Mesodermal cell (in vitro differentiated cells): Measurements from ENCODE around the gene GMNC.
A peak's percentile ranks its signal among the peaks of the same experiment; 100 is the strongest.
"Not testable (repeated sequence)": the region's sequence is repeated elsewhere in the genome, so short reads cannot be mapped to it uniquely, and the experiment has no call there.

Experiments
- H3K27ac ChIP-seq: 2 replicates; pipeline ENCODE4 v1.7.0; 2013; ENCODE audit warnings: mild to moderate bottlenecking, low read depth, low read length, moderate library complexity; ENCODE audit not compliant: severe bottlenecking
- H3K36me3 ChIP-seq: 2 replicates; pipeline ENCODE4 v1.7.1; 2013; ENCODE audit warnings: mild to moderate bottlenecking, low read length, moderate library complexity; ENCODE audit not compliant: control insufficient read depth, insufficient read depth
- H3K4me1 ChIP-seq: one replicate; pipeline ENCODE4 v1.7.1; 2013; ENCODE audit warnings: mild to moderate bottlenecking, low read length; ENCODE audit not compliant: insufficient read depth, control insufficient read depth, poor library complexity, severe bottlenecking
- H3K4me3 ChIP-seq: 2 replicates; pipeline ENCODE4 v1.7.0; 2013; ENCODE audit warnings: low read length, control low read depth, mild to moderate bottlenecking; ENCODE audit not compliant: insufficient read depth, poor library complexity, severe bottlenecking; ENCODE audit errors: extremely low read depth
- H3K9me3 ChIP-seq: 2 replicates; pipeline ENCODE4 v1.7.1; 2013; ENCODE audit warnings: mild to moderate bottlenecking, low read length, moderate library complexity; ENCODE audit not compliant: control insufficient read depth
- WGBS, 2 experiments: methylation state at CpG; one replicate each; pipeline ENCODE4 v1.1.5; 2013; ENCODE audit warnings: missing lambda C conversion rate in 2 of 2; ENCODE audit not compliant: insufficient coverage in 2 of 2; 5-methylcytosine and 5-hydroxymethylcytosine counted together

Gene GMNC

DNA sequence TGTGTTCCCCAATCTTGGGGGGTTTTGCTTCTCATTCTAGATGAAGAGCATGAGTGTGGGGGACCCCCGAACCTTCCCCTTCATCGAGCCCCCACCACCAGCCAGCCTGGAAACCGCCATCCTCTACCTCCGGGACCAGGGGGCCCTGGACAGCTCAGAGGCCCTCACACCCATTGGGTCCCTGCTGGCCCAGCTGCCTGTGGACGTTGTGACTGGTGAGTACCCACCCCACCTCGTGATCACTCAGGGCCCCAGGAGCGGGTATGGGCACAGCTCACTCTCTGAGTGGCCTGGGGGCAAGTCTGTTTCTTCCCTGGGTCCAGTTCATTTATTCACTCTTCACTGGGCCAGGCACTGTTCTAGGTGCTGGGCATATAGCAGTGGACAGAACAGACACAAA lies 13.9 kb upstream of the GMNC start:
- H3K4me1 ChIP-seq, H3K4me3 ChIP-seq, H3K9me3 ChIP-seq, H3K27ac ChIP-seq, H3K36me3 ChIP-seq: not testable (repeated sequence)
- WGBS, 2 experiments = no CpG with 5 or more reads among the region's 7 CpGs

DNA sequence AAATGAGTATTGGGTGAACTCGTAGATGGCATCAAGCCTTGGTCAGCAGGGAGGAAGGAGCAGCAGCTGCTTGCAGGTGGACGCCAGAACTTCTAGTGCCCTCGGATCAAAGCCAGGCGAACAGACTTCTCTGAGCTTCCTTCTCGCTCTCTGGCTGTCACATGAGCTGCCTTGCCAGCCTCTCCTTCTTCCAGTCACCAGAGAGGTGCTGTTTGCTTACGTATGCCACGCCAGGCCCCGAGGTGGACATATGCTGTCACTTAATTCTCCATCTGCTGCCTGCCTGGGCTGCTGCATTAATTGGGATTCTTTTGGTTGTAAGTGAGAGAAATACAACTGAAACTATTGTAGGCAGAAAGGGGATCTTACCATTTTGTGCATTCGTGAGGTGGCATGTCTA lies 12.6 kb upstream of the GMNC start:
- not testable (repeated sequence) for H3K36me3 ChIP-seq, H3K27ac ChIP-seq, H3K9me3 ChIP-seq, H3K4me3 ChIP-seq, H3K4me1 ChIP-seq
- 87 to 94% methylated on average over 2 to 3 of the region's 9 CpGs for WGBS, 2 experiments

DNA sequence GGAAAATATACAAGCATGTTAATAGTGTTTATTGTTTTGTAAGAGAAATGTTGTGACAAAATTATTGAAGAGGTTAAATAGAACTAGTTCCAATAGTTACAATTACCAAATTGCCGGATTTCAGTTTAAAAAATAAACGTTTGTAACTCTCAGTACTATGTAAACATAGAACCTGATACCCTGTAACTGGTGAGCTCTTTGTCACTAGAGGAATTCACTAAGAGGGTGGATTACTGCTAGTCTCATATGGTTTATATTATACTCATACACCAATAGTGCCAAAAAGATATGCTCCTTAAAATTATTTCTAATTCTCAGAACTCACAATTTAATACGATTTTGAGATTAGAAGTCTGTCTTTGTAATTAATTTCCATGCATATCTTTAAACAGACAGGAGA lies 7.6 kb upstream of the GMNC start:
- WGBS, 2 experiments = no CpG with 5 or more reads among the region's 3 CpGs

DNA sequence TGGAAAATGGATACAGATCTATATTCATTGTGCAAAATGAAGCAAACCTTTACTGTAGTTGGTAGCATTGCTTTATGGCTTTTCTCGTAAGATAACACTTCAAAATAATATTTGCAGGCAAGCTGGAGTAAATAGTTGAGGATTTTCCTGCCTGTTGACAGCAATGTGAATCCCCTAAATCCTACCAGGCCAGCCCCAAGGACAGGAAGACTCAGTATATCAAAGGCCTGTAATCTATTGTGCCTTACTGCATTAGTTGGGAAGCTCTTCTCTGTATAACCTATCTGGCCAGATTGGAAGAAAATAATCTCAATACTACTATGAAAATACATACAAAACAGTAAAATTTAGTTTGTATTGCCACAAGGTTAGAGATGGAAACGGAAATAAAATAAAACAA lies 4.6 kb upstream of the GMNC start:
- Histone ChIP-seq H3K36me3 (no peaks in the 10 kb centered on the region), H3K4me3 (no peak overlapping the region), H3K4me1 (no peaks in the 10 kb centered on the region), H3K27ac (no peak overlapping the region), H3K9me3 (no peaks in the 10 kb centered on the region)
- WGBS, 2 experiments = no CpG with 5 or more reads among the region's 2 CpGs

More for the DNA sequence above, 7.6 kb upstream of the GMNC start:
- Histone ChIP-seq H3K36me3 (no peaks in the 10 kb centered on the region), H3K9me3 (no peaks in the 10 kb centered on the region), H3K27ac (no peak overlapping the region), H3K4me3 (no peak overlapping the region), H3K4me1 (no peaks in the 10 kb centered on the region)

DNA sequence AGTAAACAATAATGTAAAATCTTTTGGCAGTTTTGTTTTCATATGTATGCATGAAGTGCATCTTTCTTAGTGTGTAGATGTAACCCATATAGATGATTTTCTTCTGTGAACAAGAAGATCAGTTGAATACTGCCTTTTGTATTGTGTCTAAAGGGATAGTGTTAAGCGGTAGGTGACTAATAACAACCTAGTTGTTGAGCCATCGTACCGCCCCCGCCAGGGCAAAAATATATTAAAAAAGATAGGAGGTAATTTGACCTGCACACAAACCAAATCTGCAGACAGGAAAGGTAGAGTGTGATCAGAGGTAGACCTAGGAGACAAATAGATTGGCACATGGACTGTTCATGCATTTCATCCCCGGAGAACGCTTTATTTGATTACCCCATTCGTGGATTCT lies 3.3 kb upstream of the GMNC start:
- Histone ChIP-seq H3K27ac (no peak overlapping the region), H3K9me3 (no peaks in the 10 kb centered on the region), H3K36me3 (no peaks in the 10 kb centered on the region), H3K4me1 (no peaks in the 10 kb centered on the region), H3K4me3 (no peak overlapping the region)
- 40 to 50% methylated on average over 1 to 4 of the region's 7 CpGs for WGBS, 2 experiments

DNA sequence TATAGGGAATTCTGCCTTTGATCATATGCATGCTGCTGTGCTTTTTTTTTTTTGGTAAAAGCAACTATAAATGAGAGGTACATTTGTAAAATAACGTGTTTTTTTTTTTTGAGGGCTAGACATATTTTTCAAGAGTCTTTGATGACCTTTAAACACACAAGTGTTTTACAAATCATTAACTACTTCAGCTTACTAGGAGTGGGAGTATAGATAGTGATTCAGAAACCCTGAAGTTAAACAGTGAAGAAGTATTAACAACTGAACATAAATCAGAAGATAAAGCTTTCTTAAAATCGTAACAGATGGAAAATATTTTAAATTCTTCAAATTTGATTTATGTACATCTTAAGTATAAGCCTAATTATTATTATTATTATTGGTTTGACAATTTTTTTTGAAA lies 2.9 kb upstream of the GMNC start:
- H3K36me3 ChIP-seq = no peaks in the 10 kb centered on the region
- no peak overlapping the region for H3K4me3 ChIP-seq
- no peak overlapping the region for H3K27ac ChIP-seq
- WGBS, 2 experiments = no CpG with 5 or more reads among the region's 2 CpGs
- no peaks in the 10 kb centered on the region for H3K4me1 ChIP-seq
- H3K9me3 ChIP-seq = no peaks in the 10 kb centered on the region

DNA sequence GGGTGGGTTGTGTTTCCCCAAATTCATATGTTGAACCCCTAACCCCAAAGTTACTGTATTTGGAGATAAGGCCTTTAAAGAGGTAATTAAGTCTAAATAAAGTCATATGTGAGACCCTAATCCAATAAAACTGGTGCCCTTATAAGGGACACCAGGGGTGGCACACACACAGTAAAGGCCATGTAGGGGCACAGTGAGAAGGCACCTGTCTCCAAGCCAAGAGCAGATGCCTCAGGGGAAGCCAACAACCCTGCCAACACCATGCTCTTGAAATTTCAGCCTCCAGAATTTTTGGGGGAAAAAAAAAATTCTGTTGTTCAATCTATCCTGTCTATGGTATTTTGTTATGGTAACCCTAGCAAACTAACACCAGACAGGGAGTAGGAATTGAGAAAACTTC lies 1.5 kb upstream of the GMNC start:
- no peaks in the 10 kb centered on the region for H3K9me3 ChIP-seq
- H3K27ac ChIP-seq = no peak overlapping the region
- H3K4me1 ChIP-seq = no peaks in the 10 kb centered on the region
- no peaks in the 10 kb centered on the region for H3K36me3 ChIP-seq
- no peak overlapping the region for H3K4me3 ChIP-seq

DNA sequence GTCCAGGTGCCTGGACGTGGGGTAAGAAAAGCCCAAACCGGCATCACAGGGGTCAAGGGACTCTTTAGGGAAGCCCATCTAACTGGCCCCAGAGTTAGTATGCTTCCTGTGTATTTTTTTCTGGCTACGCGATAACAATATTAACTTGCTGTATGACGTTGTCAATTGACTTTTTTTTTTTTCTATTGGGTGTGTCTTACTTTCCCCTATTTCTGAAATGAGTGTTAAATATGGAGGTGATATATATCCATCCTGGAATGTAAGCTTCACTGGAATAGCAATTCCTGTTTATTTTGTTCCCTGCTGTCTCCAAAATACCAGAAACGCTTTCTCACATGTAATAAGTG lies 598 bp upstream of the GMNC start:
- Histone ChIP-seq H3K4me3 (peak overlapping the region; percentile 60), H3K9me3 (no peaks in the 10 kb centered on the region), H3K36me3 (no peaks in the 10 kb centered on the region), H3K27ac (no peak overlapping the region), H3K4me1 (no peaks in the 10 kb centered on the region)
- WGBS, 2 experiments = 0% methylated on average over 2 of the region's 6 CpGs; no CpG with 5 or more reads in 1 of the 2 experiments

DNA sequence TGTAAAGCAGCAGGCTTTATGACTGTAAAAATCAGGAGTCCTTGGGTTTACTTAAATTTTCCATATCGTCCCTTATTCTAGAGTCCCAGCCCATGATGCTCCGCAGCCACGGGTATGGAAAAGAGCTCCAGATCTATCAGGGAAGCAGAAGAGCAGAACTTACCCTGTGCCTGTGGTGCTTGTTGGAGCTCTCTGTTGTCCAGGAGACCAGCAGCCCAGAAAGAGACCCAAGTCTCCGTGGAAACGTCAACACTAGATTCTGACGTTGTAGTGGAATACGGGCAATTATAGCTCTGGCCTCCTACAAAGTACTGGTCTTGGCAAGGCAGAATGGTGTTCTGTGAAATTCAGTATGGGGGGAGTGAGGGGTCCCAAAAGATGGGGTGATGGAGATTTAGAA lies 2.0 kb downstream of the GMNC start:
- Histone ChIP-seq H3K4me3 (no peak overlapping the region), H3K36me3 (no peaks in the 10 kb centered on the region), H3K4me1 (no peaks in the 10 kb centered on the region), H3K27ac (no peak overlapping the region), H3K9me3 (no peaks in the 10 kb centered on the region)
- 79 to 83% methylated on average over 4 to 7 of the region's 7 CpGs for WGBS, 2 experiments

DNA sequence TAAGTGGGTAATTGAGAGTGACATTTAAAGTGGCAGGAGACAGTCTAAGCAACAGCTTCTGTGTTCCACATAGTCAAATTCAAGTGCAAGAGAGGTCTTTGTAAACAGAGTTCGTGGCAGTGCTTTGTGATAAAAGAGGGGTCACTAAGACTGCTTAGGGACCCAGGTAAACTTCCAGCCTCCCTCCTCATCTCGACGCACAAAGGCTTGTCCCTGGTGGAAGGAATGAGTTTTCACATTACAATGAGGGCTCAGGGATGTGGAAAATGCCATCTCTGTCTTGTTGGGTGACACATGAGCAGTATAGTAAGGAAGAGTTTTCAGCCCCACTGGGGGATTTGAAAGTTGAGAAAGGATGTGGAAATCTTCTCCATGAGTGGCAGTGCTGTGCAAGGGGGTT lies 7.3 kb downstream of the GMNC start:
- no peak overlapping the region for H3K4me3 ChIP-seq
- H3K27ac ChIP-seq = no peak overlapping the region
- WGBS, 2 experiments = 43 to 47% methylated on average over 1 to 3 of the region's 3 CpGs
- H3K36me3 ChIP-seq = no peaks in the 10 kb centered on the region
- no peaks in the 10 kb centered on the region for H3K4me1 ChIP-seq
- H3K9me3 ChIP-seq = no peaks in the 10 kb centered on the region

DNA sequence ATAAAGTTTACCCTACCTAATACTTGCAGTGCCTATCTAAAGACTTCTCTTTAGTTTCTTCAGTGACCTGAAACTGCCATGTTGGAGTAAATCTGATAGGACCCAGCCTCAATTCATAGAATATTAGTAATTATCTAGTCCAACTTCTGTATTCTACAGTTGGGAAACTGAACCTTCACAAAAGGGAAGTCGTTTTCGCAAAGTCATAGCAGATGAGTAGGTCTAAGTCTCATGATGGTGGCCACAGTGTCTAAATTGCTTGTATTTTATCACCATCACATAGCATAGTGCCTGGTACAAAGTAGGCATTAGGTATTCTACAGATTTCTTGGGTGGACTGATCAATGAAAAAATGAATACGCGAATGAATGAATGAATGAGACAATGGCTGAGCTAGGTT lies 8.4 kb downstream of the GMNC start:
- Histone ChIP-seq H3K36me3 (no peaks in the 10 kb centered on the region), H3K4me3 (no peak overlapping the region), H3K4me1 (peaks cover 6% of the 10 kb centered on the region), H3K9me3 (no peaks in the 10 kb centered on the region), H3K27ac (no peak overlapping the region)
- 100% methylated on average over 1 of the region's 4 CpGs; no CpG with 5 or more reads in 1 of the 2 experiments for WGBS, 2 experiments

DNA sequence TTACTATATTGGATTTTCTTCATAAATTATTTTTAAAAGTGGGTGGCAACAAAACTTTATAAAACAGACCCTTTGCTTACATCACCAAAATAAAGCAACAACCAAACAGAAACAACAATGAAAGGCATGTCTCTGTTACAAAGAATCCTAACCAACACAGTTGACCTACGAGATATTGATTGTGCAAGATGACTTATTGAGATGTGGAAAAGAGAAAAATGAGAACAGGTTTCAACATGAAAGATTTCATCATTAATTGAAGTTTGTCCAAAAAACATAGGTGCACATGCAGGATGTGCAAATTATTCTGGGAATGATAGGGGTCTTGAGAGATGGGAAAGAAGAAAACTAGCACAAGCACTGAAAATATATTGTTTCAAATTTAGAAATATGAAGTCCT lies 9.0 kb downstream of the GMNC start:
- Histone ChIP-seq H3K36me3 (no peaks in the 10 kb centered on the region), H3K4me3 (no peak overlapping the region), H3K27ac (no peak overlapping the region), H3K9me3 (no peaks in the 10 kb centered on the region), H3K4me1 (peaks cover 7% of the 10 kb centered on the region)
- no CpG with 5 or more reads among the region's 1 CpG for WGBS, 2 experiments
